ENCODE measurements around the gene RPUSD4.

- TF ChIP-seq, protein P1, sequence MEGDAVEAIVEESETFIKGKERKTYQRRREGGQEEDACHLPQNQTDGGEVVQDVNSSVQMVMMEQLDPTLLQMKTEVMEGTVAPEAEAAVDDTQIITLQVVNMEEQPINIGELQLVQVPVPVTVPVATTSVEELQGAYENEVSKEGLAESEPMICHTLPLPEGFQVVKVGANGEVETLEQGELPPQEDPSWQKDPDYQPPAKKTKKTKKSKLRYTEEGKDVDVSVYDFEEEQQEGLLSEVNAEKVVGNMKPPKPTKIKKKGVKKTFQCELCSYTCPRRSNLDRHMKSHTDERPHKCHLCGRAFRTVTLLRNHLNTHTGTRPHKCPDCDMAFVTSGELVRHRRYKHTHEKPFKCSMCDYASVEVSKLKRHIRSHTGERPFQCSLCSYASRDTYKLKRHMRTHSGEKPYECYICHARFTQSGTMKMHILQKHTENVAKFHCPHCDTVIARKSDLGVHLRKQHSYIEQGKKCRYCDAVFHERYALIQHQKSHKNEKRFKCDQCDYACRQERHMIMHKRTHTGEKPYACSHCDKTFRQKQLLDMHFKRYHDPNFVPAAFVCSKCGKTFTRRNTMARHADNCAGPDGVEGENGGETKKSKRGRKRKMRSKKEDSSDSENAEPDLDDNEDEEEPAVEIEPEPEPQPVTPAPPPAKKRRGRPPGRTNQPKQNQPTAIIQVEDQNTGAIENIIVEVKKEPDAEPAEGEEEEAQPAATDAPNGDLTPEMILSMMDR (IDR thresholded peaks at IDR 0.05 in 2 of 3, conservative IDR thresholded peaks at IDR 0.05 in 1 of 3; ENCODE audit: borderline replicate concordance in 1 of 3, insufficient read depth in 1 of 3, low read depth in 2 of 3, low read length in 2 of 3) = no peak
- TF ChIP-seq CBX3 (IDR thresholded peaks at IDR 0.05; ENCODE audit: low read depth) (no peak), EZH2 (IDR thresholded peaks at IDR 0.05) (no peak), SIN3A (IDR thresholded peaks at IDR 0.05; ENCODE audit: low read depth) (no peak), REST (IDR thresholded peaks at IDR 0.05; ENCODE audit: low read depth) (no peak), POLR2A (IDR thresholded peaks at IDR 0.05; ENCODE audit: borderline replicate concordance, extremely low read depth, insufficient read depth, insufficient read length) (no peak), CEBPB (IDR thresholded peaks at IDR 0.05; ENCODE audit: low read depth) (no peak), RAD21 (IDR thresholded peaks at IDR 0.05; ENCODE audit: low read depth) (no peak), POLR2AphosphoS5 (IDR thresholded peaks at IDR 0.05; ENCODE audit: low read depth, low read length) (no peak), ZNF274 (IDR thresholded peaks at IDR 0.05; ENCODE audit: low read depth, low read length) (no peak), ELF1 (IDR thresholded peaks at IDR 0.05; ENCODE audit: borderline replicate concordance, low read depth) (no peak), SP1 (IDR thresholded peaks at IDR 0.05; ENCODE audit: low read depth) (no peak), YY1 (IDR thresholded peaks at IDR 0.05; ENCODE audit: extremely low read depth, insufficient replicate concordance, low read depth, low read length) (no peak)
- TF ChIP-seq, protein P2, sequence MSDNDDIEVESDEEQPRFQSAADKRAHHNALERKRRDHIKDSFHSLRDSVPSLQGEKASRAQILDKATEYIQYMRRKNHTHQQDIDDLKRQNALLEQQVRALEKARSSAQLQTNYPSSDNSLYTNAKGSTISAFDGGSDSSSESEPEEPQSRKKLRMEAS (IDR thresholded peaks at IDR 0.05) = no peak
Observed at GRCh38 chr11:126163074-126163700, 48.3 kb downstream of the RPUSD4 start.

All from HCT116 (cell line).